Measurements from ENCODE around the gene ZNF618. TPM values are rescaled to one million over a fixed set of nuclear protein-coding genes. Genes with fewer than 3 reads are reported as not detected.

ZNF618 gene
- total RNA-seq, 2 donors from 2014 or later = 16.6 to 24.9 TPM

GRCh38 chr9:114050646-114051045, 174.5 kb downstream of the ZNF618 start:
- Histone ChIP-seq H3K9me3 (no peaks in the 10 kb centered on the region), H3K27ac (no peak overlapping the region), H3K36me3 (peaks cover 26% of the 10 kb centered on the region), H3K27me3 (replicated peaks; ENCODE audit: insufficient read depth) (no peaks in the 10 kb centered on the region), H3K4me1 (ENCODE audit: control insufficient read depth in 1 of 2, low read depth in 2 of 2) (no peaks in the 10 kb centered on the region), H3K4me3 (no peak overlapping the region)
- ATAC-seq (ENCODE audit: insufficient number of reproducible peaks, low FRiP score, low read depth) (no peak), DNase-seq (ENCODE audit: low spot score) (no peak)
- TF ChIP-seq CTCF (IDR thresholded peaks at IDR 0.05) = no peak

GRCh38 chr9:114051281-114051680, 175.2 kb downstream of the ZNF618 start:
- TF ChIP-seq CTCF (IDR thresholded peaks at IDR 0.05) = no peak
- no peaks in the 10 kb centered on the region for H3K4me1 ChIP-seq (ENCODE audit: control insufficient read depth in 1 of 2, low read depth in 2 of 2)
- DNase-seq (ENCODE audit: low spot score) (no peak), ATAC-seq (ENCODE audit: insufficient number of reproducible peaks, low FRiP score, low read depth) (no peak)
- no peaks in the 10 kb centered on the region for H3K9me3 ChIP-seq
- peaks cover 26% of the 10 kb centered on the region for H3K36me3 ChIP-seq
- H3K4me3 ChIP-seq = no peak overlapping the region
- H3K27me3 ChIP-seq (replicated peaks; ENCODE audit: insufficient read depth) = no peaks in the 10 kb centered on the region
- no peak overlapping the region for H3K27ac ChIP-seq

GRCh38 chr9:114051706-114052105, 175.6 kb downstream of the ZNF618 start:
- no peaks in the 10 kb centered on the region for H3K9me3 ChIP-seq
- H3K27me3 ChIP-seq (replicated peaks; ENCODE audit: insufficient read depth) = no peaks in the 10 kb centered on the region
- H3K4me3 ChIP-seq = no peak overlapping the region
- DNase-seq (ENCODE audit: low spot score) = no peak
- H3K4me1 ChIP-seq (ENCODE audit: control insufficient read depth in 1 of 2, low read depth in 2 of 2) = no peaks in the 10 kb centered on the region
- ATAC-seq (ENCODE audit: insufficient number of reproducible peaks, low FRiP score, low read depth) = no peak
- H3K36me3 ChIP-seq = peaks cover 26% of the 10 kb centered on the region
- H3K27ac ChIP-seq = no peak overlapping the region
- no peak for TF ChIP-seq CTCF (IDR thresholded peaks at IDR 0.05)

GRCh38 chr9:114053246-114054005, 177.3 kb downstream of the ZNF618 start:
- no peak for TF ChIP-seq CTCF (IDR thresholded peaks at IDR 0.05)
- no peak for DNase-seq (ENCODE audit: low spot score)
- H3K36me3 ChIP-seq = peaks cover 24% of the 10 kb centered on the region

GRCh38 chr9:114054191-114054690, 178.1 kb downstream of the ZNF618 start:
- ATAC-seq (ENCODE audit: insufficient number of reproducible peaks, low FRiP score, low read depth) = no peak
- peaks cover 3 to 8% of the 10 kb centered on the region in 2 donors for H3K4me1 ChIP-seq (ENCODE audit: control insufficient read depth in 1 of 2, low read depth in 2 of 2)
- H3K27me3 ChIP-seq (replicated peaks; ENCODE audit: insufficient read depth) = no peaks in the 10 kb centered on the region
- no peak for DNase-seq (ENCODE audit: low spot score)
- no peak overlapping the region for H3K4me3 ChIP-seq
- H3K27ac ChIP-seq = no peak overlapping the region
- H3K36me3 ChIP-seq = peaks cover 16% of the 10 kb centered on the region
- no peaks in the 10 kb centered on the region for H3K9me3 ChIP-seq
- no peak for TF ChIP-seq CTCF (IDR thresholded peaks at IDR 0.05)

More at GRCh38 chr9:114053246-114054005, 177.3 kb downstream of the ZNF618 start:
- Histone ChIP-seq H3K27ac (no peak overlapping the region), H3K4me3 (no peak overlapping the region), H3K4me1 (ENCODE audit: control insufficient read depth in 1 of 2, low read depth in 2 of 2) (peaks cover 0 to under 1% of the 10 kb centered on the region in 2 donors), H3K27me3 (replicated peaks; ENCODE audit: insufficient read depth) (no peaks in the 10 kb centered on the region), H3K9me3 (no peaks in the 10 kb centered on the region)
- no peak for ATAC-seq (ENCODE audit: insufficient number of reproducible peaks, low FRiP score, low read depth)

All from thoracic aorta (tissue), 2 donors.